Psoas muscle (tissue), 8 donors: ENCODE results near the gene REEP1. TPM values are rescaled to one million over a fixed set of nuclear protein-coding genes. Genes with fewer than 3 reads are reported as not detected.

Source experiments
- ATAC-seq, 4 donors: fragments of 200-7000 bp; cut with Tn5 transposase; one replicate each; pipeline ENCODE4 v1.9.1; 2020; ENCODE audit warnings: moderate library complexity in 3 of 4, mild to moderate bottlenecking in 2 of 4
- DNase-seq, 2 donors: peaks; one replicate each; pipeline ENCODE4 v3.0.0-alpha.2; 2020
- H3K27ac ChIP-seq: fragments of 200-600 bp; one replicate; pipeline ENCODE4 v1.8.0; 2022
- H3K27me3 ChIP-seq, 3 donors: fragments of 200-600 bp in 1 of 3; one replicate each; pipeline versions ENCODE4 v1.6.1 to v1.8.0; 2013 to 2022; ENCODE audit warnings: low read length in 2 of 3, mild to moderate bottlenecking in 2 of 3, moderate library complexity in 1 of 3; ENCODE audit not compliant: insufficient read depth in 3 of 3
- H3K36me3 ChIP-seq, 2 donors: fragments of 200-600 bp in 1 of 2; one replicate each; pipeline versions ENCODE4 v1.6.1 to v1.8.0; 2013 to 2022; ENCODE audit warnings: low read depth in 1 of 2, mild to moderate bottlenecking in 1 of 2, moderate library complexity in 1 of 2; ENCODE audit not compliant: insufficient read depth in 1 of 2
- H3K4me1 ChIP-seq: fragments of 200-600 bp; one replicate; pipeline ENCODE4 v1.8.0; 2022
- H3K4me3 ChIP-seq: fragments of 200-600 bp; one replicate; pipeline ENCODE4 v1.8.0; 2022; ENCODE audit warnings: mild to moderate bottlenecking
- H3K9me3 ChIP-seq: fragments of 200-600 bp; one replicate; pipeline ENCODE4 v1.8.0; 2022
- CTCF ChIP-seq: fragments of 200-600 bp; IDR thresholded peaks from one replicate; pipeline ENCODE4 v1.8.0; 2022; ENCODE audit warnings: antibody characterized with exemption
- WGBS, 3 donors: extraction: QIAGEN DNeasy Blood & Tissue Kit; methylation state at CpG; one replicate each; pipeline versions ENCODE4 v1.1.6 to v1.1.7; 2013; 5-methylcytosine and 5-hydroxymethylcytosine counted together
- intact Hi-C, 2 donors: fragments of 100-400 bp; cut with DNase I; formaldehyde crosslinking; loops; one replicate each; pipeline versions ENCODE4 v1.11.0 to v1.14.2; 2022
- polyA plus RNA-seq, 3 donors: library from polyadenylated mRNA; stranded (reverse); fragments of 200-250 nt; gene quantifications; one replicate each; pipeline ENCODE4 v1.2.3, GENCODE V29; 2013
- total RNA-seq, 4 donors: library from RNA; stranded (reverse); fragmentation: NEBNext Ultra II Directional in 2 of 4; extraction: Animal tissue kit (Norgen Biotek cat#: 25700) in 2 of 4; gene quantifications; one replicate each; pipeline versions ENCODE4 v1.2.1 to v1.2.4, GENCODE V29; 2021 to 2023
- donor health status: healthy with polysubstance abuse.
- donor health status: DM: no; HTN: no; CAD: no; lungs with moderate emphysema.
- donor health status: Bipolar disorder and iron deficiency.
- donor health status: healthy.
- donor health status: DM: yes; HTN: yes; CAD: no.
- donor health status: DM: no; HTN: no; CAD: no.
- donor health status: DM: no; HTN: no; CAD: no.
- donor health status: DM: yes; HTN: yes; CAD: no.

The REEP1 gene
- total and polyA plus RNA-seq, 7 donors, result 1.2 to 16.1 (median 7.9) TPM

GRCh38 chr2:86263956-86264355 is 73.5 kb downstream of the REEP1 start:
- 84 to 95% (median 88%) methylated on average over 6 of the region's 6 CpGs for WGBS, 3 donors

GRCh38 chr2:86260978-86261377 is 76.4 kb downstream of the REEP1 start:
- 80 to 92% (median 90%) methylated on average over 2 of the region's 2 CpGs for WGBS, 3 donors
- no peak for TF ChIP-seq CTCF

More at GRCh38 chr2:86263956-86264355, 73.5 kb downstream of the REEP1 start:
- no peak for TF ChIP-seq CTCF
- Histone ChIP-seq H3K4me3 (no peak overlapping the region), H3K36me3 (no peaks in the 10 kb centered on the region), H3K27me3 (no peaks in the 10 kb centered on the region), H3K27ac (no peak overlapping the region), H3K9me3 (no peaks in the 10 kb centered on the region), H3K4me1 (no peaks in the 10 kb centered on the region)
- no peak for DNase-seq
- intact Hi-C loops, result no loop called here
- no peak for ATAC-seq

GRCh38 chr2:86258106-86258505 is 79.3 kb downstream of the REEP1 start:
- no peaks in the 10 kb centered on the region for H3K9me3 ChIP-seq

More at GRCh38 chr2:86260978-86261377, 76.4 kb downstream of the REEP1 start:
- intact Hi-C loops, result no loop called here
- Histone ChIP-seq H3K4me1 (no peaks in the 10 kb centered on the region), H3K27ac (no peak overlapping the region), H3K9me3 (no peaks in the 10 kb centered on the region), H3K27me3 (no peaks in the 10 kb centered on the region), H3K4me3 (no peak overlapping the region), H3K36me3 (no peaks in the 10 kb centered on the region)
- no peak for DNase-seq
- no peak for ATAC-seq

GRCh38 chr2:86256982-86257381 is 80.4 kb downstream of the REEP1 start:
- no peak for ATAC-seq
- no peak overlapping the region for H3K27ac ChIP-seq
- intact Hi-C loops, result no loop called here
- peaks cover 4% of the 10 kb centered on the region for H3K4me1 ChIP-seq
- WGBS, 3 donors, result 68 to 79% (median 71%) methylated on average over 3 of the region's 3 CpGs
- peaks cover 0 to under 1% of the 10 kb centered on the region in 2 donors for H3K36me3 ChIP-seq
- H3K9me3 ChIP-seq, result no peaks in the 10 kb centered on the region
- TF ChIP-seq CTCF, result no peak
- H3K4me3 ChIP-seq, result no peak overlapping the region
- H3K27me3 ChIP-seq, result no peaks in the 10 kb centered on the region
- DNase-seq, result no peak

More at GRCh38 chr2:86258106-86258505, 79.3 kb downstream of the REEP1 start:
- H3K27ac ChIP-seq, result no peak overlapping the region
- intact Hi-C loops, result no loop called here
- no peak for TF ChIP-seq CTCF
- peaks cover 4% of the 10 kb centered on the region for H3K4me1 ChIP-seq
- no peak for ATAC-seq
- H3K4me3 ChIP-seq, result no peak overlapping the region
- H3K27me3 ChIP-seq, result no peaks in the 10 kb centered on the region
- H3K36me3 ChIP-seq, result no peaks in the 10 kb centered on the region
- no peak for DNase-seq
- 95 to 97% (median 97%) methylated on average over 2 of the region's 2 CpGs for WGBS, 3 donors

GRCh38 chr2:86256300-86256699 is 81.1 kb downstream of the REEP1 start:
- Histone ChIP-seq H3K4me3 (no peak overlapping the region), H3K36me3 (peaks cover 0 to 6% of the 10 kb centered on the region in 2 donors), H3K9me3 (no peaks in the 10 kb centered on the region), H3K27me3 (no peaks in the 10 kb centered on the region), H3K27ac (no peak overlapping the region), H3K4me1 (peaks cover 4% of the 10 kb centered on the region)
- 95 to 99% (median 96%) methylated on average over 1 to 4 of the region's 4 CpGs for WGBS, 3 donors
- ATAC-seq (no peak), DNase-seq (no peak)
- TF ChIP-seq CTCF, result no peak
- intact Hi-C loops, result no loop called here
